MM.1S (cell line): ENCODE data around the gene NSD2.

ENCODE experiments used
- DNase-seq: peaks from one replicate; pipeline ENCODE4 v3.0.0-alpha.2; 2015
- H2AFZ ChIP-seq: fragments of 300-600 bp; sonication (generic); 2 replicates; pipeline ENCODE4 v1.6.0; 2016; ENCODE audit warnings: antibody characterized with exemption, low read length
- H3F3A ChIP-seq: fragments of 300-600 bp; sonication (generic); 2 replicates; pipeline ENCODE4 v1.6.1; 2016; ENCODE audit warnings: mild to moderate bottlenecking, antibody characterized with exemption, low read length, moderate library complexity, mixed read lengths; ENCODE audit not compliant: insufficient read depth
- H3K27ac ChIP-seq: fragments of 300-600 bp; sonication (generic); 2 replicates; pipeline ENCODE4 v1.5.1; 2016; ENCODE audit warnings: mild to moderate bottlenecking, low read length
- H3K27me3 ChIP-seq: fragments of 300-600 bp; sonication (generic); replicated peaks from 2 replicates; pipeline ENCODE4 v1.6.0; 2016; ENCODE audit warnings: low read length; ENCODE audit not compliant: insufficient read depth
- H3K36me3 ChIP-seq: fragments of 300-600 bp; sonication (generic); replicated peaks from 2 replicates; pipeline ENCODE4 v1.6.1; 2016; ENCODE audit warnings: mild to moderate bottlenecking, low read length, mixed read lengths; ENCODE audit not compliant: insufficient read depth
- H3K4me1 ChIP-seq: fragments of 300-600 bp; sonication (generic); 2 replicates; pipeline ENCODE4 v1.6.1; 2016; ENCODE audit warnings: low read length, mixed read lengths
- H3K4me2 ChIP-seq: fragments of 300-600 bp; sonication (generic); 2 replicates; pipeline ENCODE4 v1.6.0; 2016; ENCODE audit warnings: low read depth, low read length
- H3K4me3 ChIP-seq: fragments of 300-600 bp; sonication (generic); 2 replicates; pipeline ENCODE4 v1.5.1; 2016; ENCODE audit warnings: low read length, mixed read lengths
- H3K79me2 ChIP-seq: fragments of 300-600 bp; sonication (generic); 2 replicates; pipeline ENCODE4 v1.6.1; 2016; ENCODE audit warnings: mixed run types, low read length, mixed read lengths
- H3K9ac ChIP-seq: fragments of 300-600 bp; sonication (generic); 2 replicates; pipeline ENCODE4 v1.6.1; 2016; ENCODE audit warnings: low read length, mixed read lengths
- H3K9me2 ChIP-seq: fragments of 300-600 bp; sonication (generic); replicated peaks from 2 replicates; pipeline ENCODE4 v1.6.1; 2016; ENCODE audit warnings: mild to moderate bottlenecking, low read length, mixed read lengths; ENCODE audit not compliant: insufficient read depth
- H3K9me3 ChIP-seq: fragments of 300-600 bp; sonication (generic); replicated peaks from 2 replicates; pipeline ENCODE4 v1.6.1; 2016; ENCODE audit warnings: mild to moderate bottlenecking, low read length, mixed read lengths; ENCODE audit not compliant: insufficient read depth
- H4K20me1 ChIP-seq: fragments of 300-600 bp; sonication (generic); 2 replicates; pipeline ENCODE4 v1.6.1; 2016; ENCODE audit warnings: mild to moderate bottlenecking, low read length, moderate library complexity, mixed read lengths; ENCODE audit not compliant: insufficient read depth
- EZH2 ChIP-seq: fragments of 300-600 bp; sonication (generic); optimal IDR thresholded peaks from 2 replicates; pipeline ENCODE3; 2017; ENCODE audit warnings: low read depth, mild to moderate bottlenecking, antibody characterized with exemption, low read length, mixed read lengths
- EZH2phosphoT487 ChIP-seq: fragments of 300-600 bp; sonication (generic); IDR thresholded peaks from 2 replicates; pipeline ENCODE4 v1.6.1; 2018; ENCODE audit warnings: antibody characterized with exemption, low read length
- TF ChIP-seq, protein P1 (sequence below): fragments of 300-600 bp; sonication (generic); IDR thresholded peaks from 2 replicates; pipeline ENCODE4 v1.5.1; 2016; ENCODE audit warnings: antibody characterized with exemption, low read length, mixed read lengths

Gene NSD2

GRCh38 chr4:1851575-1852410 lies 19.4 kb upstream of the NSD2 start:
- H3K79me2 ChIP-seq, result peaks cover 76% of the 10 kb centered on the region
- H2AFZ ChIP-seq, result no peak overlapping the region
- no peaks in the 10 kb centered on the region for H3K27me3 ChIP-seq
- no peak overlapping the region for H3K27ac ChIP-seq
- H3K9me2 ChIP-seq, result no peaks in the 10 kb centered on the region
- H3K4me3 ChIP-seq, result no peak overlapping the region
- no peak for DNase-seq
- no peaks in the 10 kb centered on the region for H3K9me3 ChIP-seq
- TF ChIP-seq EZH2phosphoT487 (no peak), EZH2 (no peak)
- TF ChIP-seq, protein P1, sequence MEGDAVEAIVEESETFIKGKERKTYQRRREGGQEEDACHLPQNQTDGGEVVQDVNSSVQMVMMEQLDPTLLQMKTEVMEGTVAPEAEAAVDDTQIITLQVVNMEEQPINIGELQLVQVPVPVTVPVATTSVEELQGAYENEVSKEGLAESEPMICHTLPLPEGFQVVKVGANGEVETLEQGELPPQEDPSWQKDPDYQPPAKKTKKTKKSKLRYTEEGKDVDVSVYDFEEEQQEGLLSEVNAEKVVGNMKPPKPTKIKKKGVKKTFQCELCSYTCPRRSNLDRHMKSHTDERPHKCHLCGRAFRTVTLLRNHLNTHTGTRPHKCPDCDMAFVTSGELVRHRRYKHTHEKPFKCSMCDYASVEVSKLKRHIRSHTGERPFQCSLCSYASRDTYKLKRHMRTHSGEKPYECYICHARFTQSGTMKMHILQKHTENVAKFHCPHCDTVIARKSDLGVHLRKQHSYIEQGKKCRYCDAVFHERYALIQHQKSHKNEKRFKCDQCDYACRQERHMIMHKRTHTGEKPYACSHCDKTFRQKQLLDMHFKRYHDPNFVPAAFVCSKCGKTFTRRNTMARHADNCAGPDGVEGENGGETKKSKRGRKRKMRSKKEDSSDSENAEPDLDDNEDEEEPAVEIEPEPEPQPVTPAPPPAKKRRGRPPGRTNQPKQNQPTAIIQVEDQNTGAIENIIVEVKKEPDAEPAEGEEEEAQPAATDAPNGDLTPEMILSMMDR, result no peak
- H3K4me1 ChIP-seq, result no peaks in the 10 kb centered on the region; the same call in 1 of the 2 replicates
- no peak overlapping the region for H3K9ac ChIP-seq
- no peaks in the 10 kb centered on the region for H3K36me3 ChIP-seq
- H3F3A ChIP-seq, result no peaks in the 10 kb centered on the region
- peaks cover 4% of the 10 kb centered on the region; the same call in 1 of the 2 replicates for H4K20me1 ChIP-seq
- H3K4me2 ChIP-seq, result no peak overlapping the region

- no peak overlapping the region for H2AFZ ChIP-seq
- H3K9ac ChIP-seq, result no peak overlapping the region
- TF ChIP-seq, protein P1, result no peak
- no peak for TF ChIP-seq EZH2phosphoT487
- no peak for TF ChIP-seq EZH2
- no peaks in the 10 kb centered on the region for H3K9me2 ChIP-seq
- no peaks in the 10 kb centered on the region for H3K36me3 ChIP-seq
- H4K20me1 ChIP-seq, result peaks cover 4% of the 10 kb centered on the region; the same call in 1 of the 2 replicates
- H3K4me3 ChIP-seq, result no peak overlapping the region
- H3K9me3 ChIP-seq, result no peaks in the 10 kb centered on the region
- H3K27me3 ChIP-seq, result no peaks in the 10 kb centered on the region
- no peaks in the 10 kb centered on the region for H3F3A ChIP-seq
- H3K4me1 ChIP-seq, result peaks cover 5% of the 10 kb centered on the region
- peaks cover 78% of the 10 kb centered on the region for H3K79me2 ChIP-seq
- no peak overlapping the region for H3K4me2 ChIP-seq
- no peak overlapping the region for H3K27ac ChIP-seq
- DNase-seq, result no peak
These were observed 18.1 kb upstream of the NSD2 start for GRCh38 chr4:1852904-1853623.

GRCh38 chr4:1854752-1855151 lies 16.4 kb upstream of the NSD2 start:
- no peaks in the 10 kb centered on the region for H3K9me3 ChIP-seq
- no peaks in the 10 kb centered on the region for H3K9me2 ChIP-seq
- H3F3A ChIP-seq, result no peaks in the 10 kb centered on the region
- peak overlapping the region; percentile 87; the same call in 1 of the 2 replicates for H3K9ac ChIP-seq
- H3K27me3 ChIP-seq, result no peaks in the 10 kb centered on the region
- H4K20me1 ChIP-seq, result peaks cover 4% of the 10 kb centered on the region; the same call in 1 of the 2 replicates
- peak overlapping the region; percentile 9; the same call in 1 of the 2 replicates for H3K27ac ChIP-seq
- peaks cover 68% of the 10 kb centered on the region for H3K79me2 ChIP-seq
- peaks cover 5% of the 10 kb centered on the region for H3K4me1 ChIP-seq
- peak overlapping the region; percentile 74; the same call in 1 of the 2 replicates for H2AFZ ChIP-seq
- peak overlapping the region; percentile 98 for H3K4me3 ChIP-seq
- TF ChIP-seq EZH2 (no peak), EZH2phosphoT487 (no peak)
- TF ChIP-seq, protein P1, result no peak
- H3K36me3 ChIP-seq, result no peaks in the 10 kb centered on the region
- H3K4me2 ChIP-seq, result peak overlapping the region; percentile 73
- no peak for DNase-seq
